ENCODE data around the gene NECAB3. TPM values are rescaled to one million over a fixed set of nuclear protein-coding genes. Genes with fewer than 3 reads are reported as not detected.

The NECAB3 gene
- total and polyA plus RNA-seq, 2 of the 13 experiments (the other 11 are each of a cell fraction or from before 2014, with no cell fraction given) = 61.5 to 65.5 TPM

GRCh38 chr20:33721391-33722140 lies 47.3 kb upstream of the NECAB3 start (continued):
- TF ChIP-seq ARID5B (CRISPR knock-in tag; IDR thresholded peaks at IDR 0.05) (no peak), ZNF432 (CRISPR knock-in tag; IDR thresholded peaks at IDR 0.05; ENCODE audit: borderline replicate concordance) (no peak), YEATS2 (CRISPR knock-in tag; IDR thresholded peaks at IDR 0.05; ENCODE audit: borderline replicate concordance) (no peak), ZSCAN20 (CRISPR knock-in tag; IDR thresholded peaks at IDR 0.05; ENCODE audit: borderline replicate concordance) (no peak), ZNF574 (CRISPR knock-in tag; IDR thresholded peaks at IDR 0.05) (no peak), MEF2D (CRISPR knock-in tag; IDR thresholded peaks at IDR 0.05) (no peak), ZNF18 (CRISPR knock-in tag; IDR thresholded peaks at IDR 0.05; ENCODE audit: insufficient replicate concordance) (no peak), TFE3 (CRISPR knock-in tag; IDR thresholded peaks at IDR 0.05) (no peak), SAFB2 (CRISPR knock-in tag; IDR thresholded peaks at IDR 0.05; ENCODE audit: borderline replicate concordance, low read depth) (no peak), RNF2 (conservative IDR thresholded peaks at IDR 0.05; ENCODE audit: low read depth) (no peak), ZNF205 (CRISPR knock-in tag; IDR thresholded peaks at IDR 0.05) (no peak), ZNF775 (CRISPR knock-in tag; IDR thresholded peaks at IDR 0.05; ENCODE audit: borderline replicate concordance) (no peak), CC2D1A (CRISPR knock-in tag; IDR thresholded peaks at IDR 0.05) (no peak), ZNF776 (CRISPR knock-in tag; IDR thresholded peaks at IDR 0.05) (no peak), EHMT2 (IDR thresholded peaks at IDR 0.05; ENCODE audit: borderline replicate concordance, low read depth, low read length) (no peak), PTBP1 (IDR thresholded peaks at IDR 0.05; ENCODE audit: low read depth, low read length, poor library complexity, severe bottlenecking) (no peak), PPARG (CRISPR knock-in tag; conservative IDR thresholded peaks at IDR 0.05) (no peak)
